ENCODE data around the gene BCAR3. TPM values are rescaled to one million over a fixed set of nuclear protein-coding genes. Genes with fewer than 3 reads are reported as not detected.

BCAR3 gene
- total RNA-seq, 1 donor from 2014 or later = 11.7 TPM

DNA sequence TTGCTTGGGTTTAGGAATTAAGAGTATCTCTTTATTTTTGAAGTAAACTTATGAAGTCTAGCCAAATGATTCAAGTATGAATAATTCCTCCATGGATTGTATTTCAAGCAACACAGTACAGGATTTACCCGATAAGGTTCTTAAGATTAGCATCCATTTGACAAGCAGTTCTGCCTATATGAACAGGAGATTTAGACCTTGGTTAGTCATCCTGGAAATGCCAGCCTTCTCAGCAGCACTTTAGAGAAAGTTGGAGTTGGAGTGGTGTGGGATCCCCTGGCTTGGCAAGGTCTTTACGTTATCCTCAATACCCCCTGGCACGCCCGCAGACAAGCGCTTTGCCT lies 1.6 kb downstream of the BCAR3 start:
- Histone ChIP-seq H4K20me1 (ENCODE audit: low read depth) (peaks cover 31% of the 10 kb centered on the region), H3K9me3 (ENCODE audit: low read depth) (no peaks in the 10 kb centered on the region), H3K4me3 (peak overlapping the region; percentile 76), H3K36me3 (no peaks in the 10 kb centered on the region), H3K4me1 (peaks cover 27% of the 10 kb centered on the region), H3K4me2 (peak overlapping the region; percentile 80), H3K27ac (no peak overlapping the region), H3K9ac (no peak overlapping the region), H3K27me3 (peaks cover 38% of the 10 kb centered on the region), H2AFZ (replicated peaks) (no peak overlapping the region), H3F3A (ENCODE audit: low read depth) (peaks cover 16% of the 10 kb centered on the region), H3K79me2 (ENCODE audit: low read depth) (peaks cover 48% of the 10 kb centered on the region)
- Mint-ChIP-seq H3K4me1 (peaks cover 46% of the 10 kb centered on the region), H3K27me3 (ENCODE audit: insufficient read depth, low read depth) (peaks cover 9% of the 10 kb centered on the region), H3K36me3 (peaks cover 12% of the 10 kb centered on the region), H3K9me3 (no peaks in the 10 kb centered on the region), H3K27ac (no peak overlapping the region), H3K4me3 (peak overlapping the region; percentile 94)
- TF ChIP-seq CTCF (IDR thresholded peaks at IDR 0.05) = no peak
- no peak for TF ChIP-seq EZH2 (IDR thresholded peaks at IDR 0.05)
- TF ChIP-seq EZH2phosphoT487 (IDR thresholded peaks at IDR 0.05) = no peak
- DNase-seq (ENCODE audit: low spot score) = no peak

DNA sequence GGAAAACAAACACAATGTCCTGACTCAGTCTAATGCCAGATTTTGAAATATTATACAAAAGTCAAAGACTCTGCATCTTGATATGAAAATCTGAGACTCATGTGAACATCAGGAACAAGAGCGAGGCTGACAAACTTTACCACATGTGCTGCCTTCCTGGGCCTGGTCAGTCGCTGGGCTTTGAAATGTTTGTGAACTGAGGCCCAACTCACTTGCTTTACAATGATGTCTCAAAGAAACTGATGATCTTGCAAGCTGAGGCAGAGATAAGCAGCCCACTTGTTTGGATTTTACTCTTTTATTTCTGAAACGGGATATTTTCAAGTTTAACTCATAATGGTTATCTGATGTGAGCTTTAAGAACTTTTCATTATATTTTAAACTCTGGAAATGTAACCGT lies 2.1 kb downstream of the BCAR3 start:
- no peaks in the 10 kb centered on the region for H3K9me3 ChIP-seq (ENCODE audit: low read depth)
- H4K20me1 ChIP-seq (ENCODE audit: low read depth) = peaks cover 32% of the 10 kb centered on the region
- no peak overlapping the region for H3K4me3 ChIP-seq
- no peak overlapping the region for H3K27ac ChIP-seq
- peaks cover 48% of the 10 kb centered on the region for H3K79me2 ChIP-seq (ENCODE audit: low read depth)
- no peak for DNase-seq (ENCODE audit: low spot score)
- H3K4me1 ChIP-seq = peaks cover 27% of the 10 kb centered on the region
- peaks cover 36% of the 10 kb centered on the region for H3K27me3 ChIP-seq
- no peak overlapping the region for H2AFZ ChIP-seq (replicated peaks)
- no peak overlapping the region for H3K27ac Mint-ChIP-seq
- TF ChIP-seq EZH2phosphoT487 (IDR thresholded peaks at IDR 0.05) (no peak), EZH2 (IDR thresholded peaks at IDR 0.05) (no peak), CTCF (IDR thresholded peaks at IDR 0.05) (no peak)
- H3K9me3 Mint-ChIP-seq = no peaks in the 10 kb centered on the region
- peaks cover 15% of the 10 kb centered on the region for H3K36me3 Mint-ChIP-seq
- peak overlapping the region; percentile 94 for H3K4me3 Mint-ChIP-seq
- no peak overlapping the region for H3K9ac ChIP-seq
- peaks cover 51% of the 10 kb centered on the region for H3K4me1 Mint-ChIP-seq
- H3K4me2 ChIP-seq = peak overlapping the region; percentile 80
- H3K27me3 Mint-ChIP-seq (ENCODE audit: insufficient read depth, low read depth) = peaks cover 9% of the 10 kb centered on the region
- H3K36me3 ChIP-seq = no peaks in the 10 kb centered on the region
- peaks cover 16% of the 10 kb centered on the region for H3F3A ChIP-seq (ENCODE audit: low read depth)

DNA sequence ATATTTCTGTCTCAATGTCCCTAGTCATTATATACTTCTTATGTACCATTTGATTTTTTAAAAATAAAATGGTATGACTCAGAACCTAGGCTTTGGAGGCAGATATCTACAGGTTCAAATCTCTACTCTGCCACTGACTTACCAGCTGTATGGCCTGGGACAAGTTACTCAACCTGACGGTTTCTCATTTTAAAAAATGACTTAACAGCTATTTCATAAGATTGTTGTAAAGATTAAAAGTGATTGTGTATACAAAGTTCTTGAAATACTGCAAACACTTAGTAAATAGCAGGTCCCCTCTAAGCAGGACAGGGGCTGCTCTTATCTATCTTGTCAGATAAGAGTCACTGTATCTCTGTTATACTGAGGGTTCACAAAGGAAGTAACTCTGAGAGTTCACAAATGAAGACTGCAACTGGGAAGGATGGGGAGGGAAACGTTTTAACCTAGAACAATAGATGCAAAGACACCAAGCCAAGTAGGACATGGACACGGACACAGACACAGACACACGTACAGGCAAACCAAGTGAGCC lies 2.6 kb downstream of the BCAR3 start:
- Histone ChIP-seq H3F3A (ENCODE audit: low read depth) (peaks cover 16% of the 10 kb centered on the region), H3K4me2 (no peak overlapping the region), H3K4me1 (peaks cover 27% of the 10 kb centered on the region), H2AFZ (replicated peaks) (no peak overlapping the region), H3K9me3 (ENCODE audit: low read depth) (no peaks in the 10 kb centered on the region), H3K79me2 (ENCODE audit: low read depth) (peaks cover 48% of the 10 kb centered on the region), H3K27me3 (peaks cover 31% of the 10 kb centered on the region), H3K36me3 (no peaks in the 10 kb centered on the region), H3K9ac (no peak overlapping the region), H3K27ac (no peak overlapping the region), H3K4me3 (no peak overlapping the region), H4K20me1 (ENCODE audit: low read depth) (peaks cover 32% of the 10 kb centered on the region)
- H3K27me3 Mint-ChIP-seq (ENCODE audit: insufficient read depth, low read depth) = peaks cover 9% of the 10 kb centered on the region
- H3K4me3 Mint-ChIP-seq = peak overlapping the region; percentile 94
- H3K4me1 Mint-ChIP-seq = peaks cover 52% of the 10 kb centered on the region
- no peak for DNase-seq (ENCODE audit: low spot score)
- H3K36me3 Mint-ChIP-seq = peaks cover 17% of the 10 kb centered on the region
- no peak overlapping the region for H3K27ac Mint-ChIP-seq
- no peak for TF ChIP-seq CTCF (IDR thresholded peaks at IDR 0.05)
- no peak for TF ChIP-seq EZH2phosphoT487 (IDR thresholded peaks at IDR 0.05)
- no peak for TF ChIP-seq EZH2 (IDR thresholded peaks at IDR 0.05)
- H3K9me3 Mint-ChIP-seq = no peaks in the 10 kb centered on the region
